ENCODE results near the gene ST6GAL1. TPM values are rescaled to one million over a fixed set of nuclear protein-coding genes. Genes with fewer than 3 reads are reported as not detected.
"Not testable (repeated sequence)": the region's sequence is repeated elsewhere in the genome, so short reads cannot be mapped to it uniquely, and the experiment has no call there.

ST6GAL1 gene
- total RNA-seq, 1 donor from 2014 or later = 36.6 TPM

GRCh38 chr3:187051066-187051465, 120.7 kb downstream of the ST6GAL1 start:
- DNase-seq (ENCODE audit: low spot score) = no peak
- H3K27me3 Mint-ChIP-seq (ENCODE audit: low read depth) = no peaks in the 10 kb centered on the region
- H3K4me1 Mint-ChIP-seq (ENCODE audit: low read depth) = no peaks in the 10 kb centered on the region
- H3K4me3 Mint-ChIP-seq (ENCODE audit: unreplicated experiment) = no peak overlapping the region
- peaks cover 37% of the 10 kb centered on the region for H3K36me3 Mint-ChIP-seq (ENCODE audit: low read depth)
- peaks cover 23% of the 10 kb centered on the region for H3K9me3 Mint-ChIP-seq (ENCODE audit: low read depth)
- no peak for TF ChIP-seq CTCF (IDR thresholded peaks at IDR 0.05)
- no peak overlapping the region for H3K27ac Mint-ChIP-seq (ENCODE audit: unreplicated experiment)

DNA sequence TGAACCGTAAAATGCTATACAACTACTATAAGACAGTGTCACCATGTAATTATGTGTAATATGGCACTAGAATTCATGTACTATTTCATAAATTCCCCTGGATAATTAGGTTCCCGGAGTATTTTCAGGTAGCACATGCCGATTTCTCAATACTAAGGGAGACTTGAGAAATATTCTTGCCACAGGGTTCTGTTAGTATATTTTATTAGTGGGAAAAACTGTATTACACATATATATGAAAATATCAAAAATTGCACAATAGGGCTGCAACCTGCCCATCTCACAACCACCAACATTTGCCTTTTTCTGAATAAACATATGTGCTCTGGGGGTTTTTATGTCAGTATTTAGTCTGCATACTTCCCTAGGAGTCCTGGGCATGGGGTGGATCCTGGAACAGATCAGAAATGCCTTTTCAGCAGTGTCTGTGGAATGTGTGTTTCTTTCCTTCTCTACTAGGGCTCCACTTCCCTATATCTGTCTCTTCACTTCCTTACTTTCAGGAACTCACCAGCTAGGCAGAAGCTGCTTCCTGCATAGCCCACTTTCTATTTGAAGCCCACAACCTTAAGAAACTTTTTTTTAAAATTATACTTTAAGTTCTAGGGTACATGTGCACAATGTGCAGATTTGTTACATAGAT, 121.5 kb downstream of the ST6GAL1 start:
- TF ChIP-seq CTCF (IDR thresholded peaks at IDR 0.05) = no peak
- Mint-ChIP-seq H3K4me1 (ENCODE audit: low read depth) (no peaks in the 10 kb centered on the region), H3K9me3 (ENCODE audit: low read depth) (peaks cover 31% of the 10 kb centered on the region), H3K27me3 (ENCODE audit: low read depth) (no peaks in the 10 kb centered on the region), H3K27ac (ENCODE audit: unreplicated experiment) (no peak overlapping the region), H3K36me3 (ENCODE audit: low read depth) (peaks cover 44% of the 10 kb centered on the region), H3K4me3 (ENCODE audit: unreplicated experiment) (no peak overlapping the region)
- no peak for DNase-seq (ENCODE audit: low spot score)

DNA sequence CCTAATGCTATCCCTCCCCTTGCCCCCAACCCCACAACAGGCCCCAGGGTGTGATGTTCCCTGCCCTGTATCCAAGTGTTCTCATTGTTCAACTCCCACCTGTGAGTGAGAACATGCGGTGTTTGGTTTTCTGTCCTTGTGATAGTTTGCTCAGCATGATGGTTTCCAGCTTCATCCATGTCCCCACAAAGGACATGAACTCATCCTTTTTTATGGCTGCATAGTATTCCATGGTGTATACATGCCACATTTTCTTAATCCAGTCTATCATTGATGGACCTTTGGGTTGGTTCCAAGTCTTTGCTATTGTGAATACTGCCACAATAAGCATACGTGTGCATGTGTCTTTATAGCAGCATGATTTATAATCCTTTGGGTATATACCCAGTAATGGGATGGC, 122.1 kb downstream of the ST6GAL1 start:
- H3K27me3 Mint-ChIP-seq (ENCODE audit: low read depth); H3K4me3 Mint-ChIP-seq (ENCODE audit: unreplicated experiment); H3K4me1 Mint-ChIP-seq (ENCODE audit: low read depth); DNase-seq (ENCODE audit: low spot score); H3K27ac Mint-ChIP-seq (ENCODE audit: unreplicated experiment): not testable (repeated sequence)
- peaks cover 37% of the 10 kb centered on the region for H3K9me3 Mint-ChIP-seq (ENCODE audit: low read depth)
- H3K36me3 Mint-ChIP-seq (ENCODE audit: low read depth) = peaks cover 50% of the 10 kb centered on the region

- not testable (repeated sequence) for H3K27ac Mint-ChIP-seq (ENCODE audit: unreplicated experiment); H3K27me3 Mint-ChIP-seq (ENCODE audit: low read depth); DNase-seq (ENCODE audit: low spot score); H3K4me1 Mint-ChIP-seq (ENCODE audit: low read depth); H3K4me3 Mint-ChIP-seq (ENCODE audit: unreplicated experiment)
- peaks cover 41% of the 10 kb centered on the region for H3K9me3 Mint-ChIP-seq (ENCODE audit: low read depth)
- H3K36me3 Mint-ChIP-seq (ENCODE audit: low read depth) = peaks cover 53% of the 10 kb centered on the region
Measured at GRCh38 chr3:187054433-187054832, 124.1 kb downstream of the ST6GAL1 start.

GRCh38 chr3:187057803-187058202, 127.5 kb downstream of the ST6GAL1 start:
- not testable (repeated sequence) for H3K27me3 Mint-ChIP-seq (ENCODE audit: low read depth); H3K4me3 Mint-ChIP-seq (ENCODE audit: unreplicated experiment); H3K27ac Mint-ChIP-seq (ENCODE audit: unreplicated experiment); DNase-seq (ENCODE audit: low spot score)
- H3K9me3 Mint-ChIP-seq (ENCODE audit: low read depth) = peaks cover 41% of the 10 kb centered on the region
- H3K36me3 Mint-ChIP-seq (ENCODE audit: low read depth) = peaks cover 57% of the 10 kb centered on the region
- H3K4me1 Mint-ChIP-seq (ENCODE audit: low read depth) = peaks cover 23% of the 10 kb centered on the region

GRCh38 chr3:187061748-187062147, 131.4 kb downstream of the ST6GAL1 start:
- H3K36me3 Mint-ChIP-seq (ENCODE audit: low read depth) = peaks cover 26% of the 10 kb centered on the region
- H3K27ac Mint-ChIP-seq (ENCODE audit: unreplicated experiment) = no peak overlapping the region
- peaks cover 48% of the 10 kb centered on the region for H3K4me1 Mint-ChIP-seq (ENCODE audit: low read depth)
- H3K27me3 Mint-ChIP-seq (ENCODE audit: low read depth) = no peaks in the 10 kb centered on the region
- no peak overlapping the region for H3K4me3 Mint-ChIP-seq (ENCODE audit: unreplicated experiment)
- no peak for TF ChIP-seq CTCF (IDR thresholded peaks at IDR 0.05)
- no peak for DNase-seq (ENCODE audit: low spot score)
- H3K9me3 Mint-ChIP-seq (ENCODE audit: low read depth) = peaks cover 11% of the 10 kb centered on the region
